ENCODE results near the gene ANKLE1.

The ANKLE1 gene

DNA sequence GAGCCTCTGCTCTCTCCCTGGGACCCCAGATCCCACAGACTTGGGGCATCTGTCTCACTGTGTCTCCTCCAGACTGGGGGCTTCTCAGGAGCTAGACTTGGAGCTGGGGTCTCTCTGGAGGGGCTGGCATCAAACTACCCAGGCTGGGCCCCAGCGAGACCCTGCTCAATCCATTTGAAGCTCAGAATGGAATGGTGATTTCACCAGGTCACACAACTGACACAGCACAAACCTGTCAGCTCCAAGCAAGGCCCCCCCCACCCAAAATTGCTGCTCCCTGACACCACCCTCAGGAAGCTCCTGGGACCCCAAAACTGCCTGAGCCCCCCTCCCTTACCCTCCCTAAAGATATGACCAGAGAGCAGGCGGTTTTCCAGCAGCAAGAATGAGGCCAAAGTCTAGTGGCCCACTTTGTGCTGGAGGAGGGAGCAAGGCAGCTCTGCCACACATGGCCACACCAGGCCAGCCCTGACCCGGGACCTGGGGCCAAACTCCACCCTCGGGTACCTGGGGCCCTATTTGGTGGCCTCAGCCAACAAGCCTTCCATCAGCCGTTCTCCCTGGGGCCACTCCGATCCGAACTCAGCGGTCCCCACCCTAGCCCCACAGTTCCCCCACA, 38.4 kb upstream of the ANKLE1 start:
- no peak for TF ChIP-seq JUND (IDR thresholded peaks at IDR 0.05; ENCODE audit: low read depth)
- DNase-seq (ENCODE audit: low read depth in 1 of 2, low spot score in 1 of 2) = no peak
- in situ Hi-C loops (cut with HindIII; ENCODE audit: low pct_unique_long_range_greater_than_20kb, low sequenced_read_pairs) = no loop called here

DNA sequence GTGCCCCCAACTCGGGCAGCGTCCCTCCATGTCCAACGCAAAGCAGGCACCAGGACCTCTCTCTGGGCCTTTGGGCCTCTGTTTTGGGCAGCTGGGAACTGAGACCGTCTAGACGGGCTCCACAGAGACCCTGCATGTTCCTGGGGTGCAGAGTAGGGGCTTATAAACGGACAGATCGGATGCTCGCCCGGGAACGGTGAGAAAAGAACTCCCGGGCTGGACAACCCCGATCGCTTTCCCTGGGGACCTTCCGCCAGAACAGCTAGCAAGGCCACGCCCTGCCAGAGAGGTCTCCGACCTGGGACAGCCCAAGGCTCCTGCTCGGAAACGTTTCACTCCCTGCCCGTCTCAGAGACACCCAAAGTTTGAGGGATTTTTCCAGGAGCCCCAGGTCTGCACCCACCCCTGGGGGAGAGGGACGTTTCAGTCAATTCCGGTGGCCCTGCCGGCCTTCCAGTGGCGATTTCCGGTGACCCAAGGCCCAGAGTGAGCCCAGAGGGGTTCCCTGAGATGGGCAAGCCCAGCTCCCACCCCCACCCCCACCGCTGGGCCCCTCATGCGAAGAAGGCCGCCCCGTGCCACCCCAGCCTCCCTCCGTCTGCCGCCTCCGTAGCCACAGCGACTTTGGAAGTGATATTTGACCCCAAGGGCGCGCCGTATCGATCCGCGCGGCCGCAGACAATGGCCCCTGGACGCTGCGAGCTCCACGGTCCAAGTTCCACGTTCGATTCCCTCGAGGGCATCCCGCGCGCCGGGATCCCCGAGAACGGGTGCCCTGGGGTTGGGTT, 37.7 kb upstream of the ANKLE1 start:
- no peak for DNase-seq (ENCODE audit: low read depth in 1 of 2, low spot score in 1 of 2)
- TF ChIP-seq JUND (IDR thresholded peaks at IDR 0.05; ENCODE audit: low read depth) = no peak
- in situ Hi-C loops (cut with HindIII; ENCODE audit: low pct_unique_long_range_greater_than_20kb, low sequenced_read_pairs) = no loop called here

DNA sequence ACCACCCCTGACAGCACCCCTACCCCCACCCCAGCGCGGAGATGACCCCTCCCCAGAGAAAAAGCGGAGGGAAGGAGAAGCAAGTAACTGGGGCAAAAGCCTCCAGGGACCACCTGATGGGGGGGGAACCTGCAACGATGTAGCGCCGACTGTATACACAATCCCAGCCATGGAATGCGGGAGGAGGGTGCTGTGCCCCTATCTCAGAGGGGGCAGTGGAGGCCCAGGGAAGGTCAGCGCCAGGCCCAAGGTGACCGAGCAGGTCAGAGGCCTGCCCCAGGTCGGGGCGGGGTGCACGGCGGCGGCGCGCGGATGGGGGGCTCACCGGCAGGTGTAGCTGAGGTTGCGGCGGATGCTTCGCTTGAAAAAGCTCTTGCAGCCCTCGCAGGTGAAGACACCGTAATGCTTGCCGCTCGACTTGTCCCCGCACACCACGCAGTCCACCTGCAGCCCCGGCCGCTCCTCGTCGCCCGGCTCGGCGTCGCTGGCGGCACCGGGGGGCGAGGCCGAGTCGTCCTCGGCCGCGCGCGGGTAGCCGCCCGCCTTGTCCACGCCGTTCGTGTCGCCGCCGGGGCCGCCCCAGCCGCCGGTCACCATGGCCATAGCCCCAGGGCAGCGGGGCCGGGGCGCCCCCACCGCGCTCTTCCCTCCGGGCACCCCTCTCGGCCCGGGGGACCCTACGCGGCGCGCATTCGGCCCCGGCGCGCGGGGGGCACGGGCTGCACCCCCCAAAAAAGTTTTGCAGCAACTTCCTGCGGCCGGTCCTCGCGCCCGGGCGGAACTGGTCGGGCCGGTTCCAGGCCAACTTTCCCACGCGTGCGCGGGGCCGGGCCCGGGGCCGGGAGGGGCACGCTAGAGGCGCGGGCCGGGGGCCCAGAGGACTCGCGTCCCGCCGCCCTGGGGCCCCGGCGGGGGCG, 36.8 kb upstream of the ANKLE1 start:
- peak; percentile 56 to 71 for DNase-seq (ENCODE audit: low read depth in 1 of 2, low spot score in 1 of 2)
- in situ Hi-C loops (cut with HindIII; ENCODE audit: low pct_unique_long_range_greater_than_20kb, low sequenced_read_pairs) = no loop called here
- no peak for TF ChIP-seq JUND (IDR thresholded peaks at IDR 0.05; ENCODE audit: low read depth)

DNA sequence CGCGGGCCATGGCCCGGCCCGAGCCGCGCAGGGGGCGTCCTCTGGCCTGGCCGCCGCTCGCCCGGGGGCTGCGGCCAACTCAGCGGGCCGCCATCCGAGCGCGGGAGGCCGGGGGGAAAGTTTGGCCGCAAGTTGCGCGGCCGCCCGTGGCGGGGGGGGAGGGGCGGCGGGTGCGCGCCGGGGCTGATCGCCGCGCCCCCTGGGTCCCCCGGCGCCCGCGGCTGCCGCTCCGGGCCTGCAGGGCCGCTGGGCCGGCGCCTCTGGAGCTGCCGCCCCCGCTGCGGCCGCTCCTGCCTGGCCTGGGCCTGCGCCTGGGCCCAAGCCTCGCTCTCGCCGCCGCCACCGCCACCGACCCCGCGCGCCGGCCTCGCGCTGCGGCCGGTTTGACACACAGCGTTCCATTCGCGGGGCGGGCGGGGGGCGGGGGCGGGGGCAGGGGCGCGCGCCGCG, 36.1 kb upstream of the ANKLE1 start, which contains the start of gene NR2F6:
TSS of gene NR2F6 (minus strand) at position 385 of the 450 bp plus-strand sequence. CDS start 699 bp downstream, outside the sequence.
- in situ Hi-C loops (cut with HindIII; ENCODE audit: low pct_unique_long_range_greater_than_20kb, low sequenced_read_pairs) = no loop called here

DNA sequence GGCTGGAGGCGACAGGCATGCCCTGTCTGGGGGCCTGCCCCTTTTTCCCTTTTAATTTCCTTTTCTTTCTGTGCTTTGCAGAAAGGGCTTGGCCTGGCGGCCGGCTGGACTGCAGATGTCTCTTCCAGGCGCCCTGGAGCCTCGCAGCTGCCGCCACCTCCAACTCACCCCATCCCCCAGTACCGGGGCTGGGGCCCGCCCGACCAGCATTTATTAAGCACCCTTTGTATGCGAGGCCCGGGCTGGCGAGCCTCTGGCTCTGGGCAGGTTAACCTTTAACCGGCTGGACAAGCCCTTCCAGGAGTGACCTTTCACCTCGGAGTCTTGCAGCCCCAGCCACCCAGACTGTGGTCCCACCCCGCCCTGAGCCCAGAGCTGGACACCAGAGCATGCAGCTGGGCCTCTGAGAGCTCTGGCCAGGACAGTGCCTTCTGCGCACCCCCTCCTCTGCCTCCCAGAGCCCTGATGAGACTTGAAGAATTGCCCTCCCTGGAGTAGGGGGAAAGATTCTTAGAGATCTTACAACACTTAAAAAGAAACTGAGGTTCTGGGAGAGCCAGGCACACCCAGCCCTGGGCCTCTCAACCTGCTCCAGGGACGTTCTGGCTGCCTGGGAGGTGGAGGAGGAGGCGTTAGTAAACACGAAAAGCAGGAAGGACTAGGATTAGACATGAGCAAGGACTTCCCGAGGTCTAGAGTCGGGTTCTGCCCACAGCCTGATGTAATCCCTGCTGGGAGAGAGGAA, 34.8 kb upstream of the ANKLE1 start:
- peak in 1 of 2 experiments; percentile 79 for DNase-seq (ENCODE audit: low read depth in 1 of 2, low spot score in 1 of 2)

More for the DNA sequence above, 36.1 kb upstream of the ANKLE1 start, which contains the start of gene NR2F6:
- DNase-seq (ENCODE audit: low read depth in 1 of 2, low spot score in 1 of 2) = no peak
- TF ChIP-seq JUND (IDR thresholded peaks at IDR 0.05; ENCODE audit: low read depth) = no peak

DNA sequence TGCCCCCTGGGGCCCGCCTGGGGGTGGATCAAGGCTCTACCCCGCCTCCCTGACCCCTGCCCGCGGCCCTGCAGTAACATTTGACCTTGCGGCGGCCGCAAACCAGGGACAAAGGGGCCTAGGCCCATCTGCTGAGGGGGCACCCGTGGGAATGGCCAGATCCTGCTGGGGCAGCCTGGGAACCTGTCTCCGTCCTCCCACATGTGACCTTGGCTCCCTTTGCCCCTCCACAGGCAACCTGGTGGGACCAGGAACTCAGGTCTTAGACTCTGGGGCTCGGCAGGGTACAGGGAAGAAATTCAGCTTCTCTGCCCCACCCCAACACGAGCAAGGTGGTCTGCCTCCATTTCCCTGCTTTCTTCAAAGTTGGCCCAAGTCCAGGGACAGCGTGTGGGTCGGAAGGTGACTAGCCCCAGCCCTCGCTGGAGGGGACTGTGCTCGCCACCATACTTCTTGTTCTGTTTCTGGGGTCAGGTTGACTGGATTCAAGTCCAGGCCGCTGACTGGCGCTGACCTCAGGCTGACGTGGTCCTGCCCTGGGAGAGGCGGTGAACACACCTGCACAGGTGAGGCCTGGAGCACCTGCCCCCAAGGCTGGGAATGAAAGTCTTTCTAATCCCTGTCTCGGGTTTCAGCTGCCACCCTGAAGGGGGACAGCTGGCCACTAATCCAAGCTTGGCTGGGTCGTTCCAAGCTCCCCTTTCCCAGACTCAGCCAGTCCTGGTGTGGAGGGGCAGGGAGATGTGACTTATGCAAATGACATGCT, 33.5 kb upstream of the ANKLE1 start:
- in situ Hi-C loops (cut with HindIII; ENCODE audit: low pct_unique_long_range_greater_than_20kb, low sequenced_read_pairs) = no loop called here
- no peak for TF ChIP-seq JUND (IDR thresholded peaks at IDR 0.05; ENCODE audit: low read depth)
- DNase-seq (ENCODE audit: low read depth in 1 of 2, low spot score in 1 of 2) = peak in 1 of 2 experiments; percentile 87

More for the DNA sequence above, 34.8 kb upstream of the ANKLE1 start:
- in situ Hi-C loops (cut with HindIII; ENCODE audit: low pct_unique_long_range_greater_than_20kb, low sequenced_read_pairs) = no loop called here
- TF ChIP-seq JUND (IDR thresholded peaks at IDR 0.05; ENCODE audit: low read depth) = no peak

DNA sequence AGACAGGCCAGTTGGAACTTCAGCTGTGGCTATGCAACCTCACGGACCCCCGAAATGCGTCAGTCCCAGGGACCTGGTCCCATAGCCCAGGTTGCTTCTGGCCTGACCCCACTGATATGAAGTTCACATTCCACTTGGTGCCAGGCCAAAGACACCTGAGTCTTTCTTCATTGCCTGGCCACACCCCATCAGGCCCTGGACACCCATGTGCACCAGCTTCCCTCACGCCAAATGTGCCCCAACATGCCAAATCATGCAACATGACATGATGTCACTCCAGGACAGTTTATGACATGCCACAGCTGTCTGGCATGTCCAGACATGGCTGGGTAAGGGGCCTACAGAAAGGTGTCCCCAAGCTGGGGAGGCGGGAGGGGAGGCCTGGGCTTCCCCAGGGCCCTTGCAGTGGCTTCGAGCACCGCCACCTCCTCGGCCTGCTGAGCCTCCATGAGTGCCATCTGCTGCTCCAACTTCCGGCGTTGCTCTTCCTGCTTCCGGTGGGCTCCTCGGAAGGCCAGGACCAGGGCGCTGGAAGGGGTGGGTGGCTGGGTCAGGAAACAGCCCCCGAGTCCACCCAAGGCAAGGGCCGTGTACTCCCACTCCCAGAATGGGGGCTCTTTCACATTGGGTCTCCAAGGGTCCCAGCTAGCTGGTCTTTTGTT, 31.7 kb upstream of the ANKLE1 start:
- TF ChIP-seq JUND (IDR thresholded peaks at IDR 0.05; ENCODE audit: low read depth) = no peak
- in situ Hi-C loops (cut with HindIII; ENCODE audit: low pct_unique_long_range_greater_than_20kb, low sequenced_read_pairs) = no loop called here
- no peak for DNase-seq (ENCODE audit: low read depth in 1 of 2, low spot score in 1 of 2)

DNA sequence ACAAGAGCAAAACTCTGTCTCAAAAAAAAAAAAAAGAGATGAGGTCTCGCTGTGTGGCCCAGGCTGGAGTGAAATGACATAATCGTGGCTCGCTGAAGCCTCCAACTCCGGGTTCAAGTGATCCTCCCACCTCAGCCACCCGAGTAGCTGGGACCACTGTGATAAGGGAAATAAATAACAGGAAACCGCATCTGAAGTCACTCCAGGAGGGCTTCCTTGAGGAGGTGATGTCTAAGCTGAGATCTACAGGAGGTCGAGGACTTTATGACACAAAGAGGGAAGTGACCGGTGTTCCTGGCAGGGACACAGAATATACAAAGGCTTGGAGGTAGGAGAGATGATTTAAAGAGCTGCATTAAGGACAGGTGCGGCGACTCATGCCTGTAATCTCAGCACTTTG, 27.1 kb upstream of the ANKLE1 start:
- in situ Hi-C loops (cut with HindIII; ENCODE audit: low pct_unique_long_range_greater_than_20kb, low sequenced_read_pairs) = no loop called here
- no peak for TF ChIP-seq JUND (IDR thresholded peaks at IDR 0.05; ENCODE audit: low read depth)

DNA sequence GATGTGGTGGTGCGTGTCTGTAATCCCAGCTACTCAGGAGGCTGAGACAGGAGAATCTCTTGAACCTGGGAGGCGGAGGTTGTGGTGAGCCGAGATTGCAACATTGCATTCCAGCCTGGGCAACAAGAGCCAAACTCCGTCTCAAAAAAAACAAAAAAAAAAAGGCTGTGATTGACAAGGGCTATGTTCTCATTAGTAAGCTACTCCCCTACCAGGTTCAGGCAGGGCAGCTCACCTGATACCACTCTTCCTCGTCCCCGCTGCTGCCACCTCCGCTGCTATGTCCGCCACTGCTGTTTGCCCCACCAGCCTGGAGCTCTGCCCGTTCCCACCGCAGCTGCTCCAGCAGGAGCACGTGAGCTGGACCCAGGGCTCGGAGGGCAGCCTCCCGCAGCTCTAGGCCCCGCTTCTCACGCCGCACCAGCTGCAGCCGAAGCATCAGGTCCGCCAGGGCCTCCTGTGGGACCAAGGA, 26.5 kb upstream of the ANKLE1 start:
- TF ChIP-seq JUND (IDR thresholded peaks at IDR 0.05; ENCODE audit: low read depth) = no peak
- in situ Hi-C loops (cut with HindIII; ENCODE audit: low pct_unique_long_range_greater_than_20kb, low sequenced_read_pairs) = no loop called here
- DNase-seq (ENCODE audit: low read depth in 1 of 2, low spot score in 1 of 2) = no peak

More for the DNA sequence above, 27.1 kb upstream of the ANKLE1 start:
- DNase-seq (ENCODE audit: low read depth in 1 of 2, low spot score in 1 of 2) = no peak

DNA sequence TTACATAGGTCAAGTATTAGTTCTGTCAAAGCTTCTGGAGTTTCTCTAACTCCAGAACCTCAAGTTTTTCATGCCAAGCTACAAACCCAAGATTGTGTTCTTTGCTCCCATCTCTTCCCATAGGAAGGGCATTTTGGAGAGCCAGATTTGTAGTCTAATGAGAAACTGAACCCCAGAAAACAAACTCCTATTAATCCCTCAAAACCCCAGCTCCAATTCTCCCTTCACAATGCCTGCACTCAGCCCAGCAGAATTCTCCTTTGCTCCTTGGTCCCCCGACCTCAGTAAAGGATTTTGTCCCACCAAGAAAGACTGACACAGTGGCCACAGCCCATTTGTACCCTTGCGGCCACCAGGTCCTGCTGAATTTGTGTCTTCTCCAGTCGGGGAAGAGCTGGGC, 25.6 kb upstream of the ANKLE1 start:
- TF ChIP-seq JUND (IDR thresholded peaks at IDR 0.05; ENCODE audit: low read depth) = no peak
- in situ Hi-C loops (cut with HindIII; ENCODE audit: low pct_unique_long_range_greater_than_20kb, low sequenced_read_pairs) = no loop called here
- DNase-seq (ENCODE audit: low read depth in 1 of 2, low spot score in 1 of 2) = no peak
